ENCODE measurements around the gene MTIF2. TPM values are rescaled to one million over a fixed set of nuclear protein-coding genes. Genes with fewer than 3 reads are reported as not detected.

The MTIF2 gene
- total RNA-seq, 1 experiment from 2014 or later, result 43.9 TPM

GRCh38 chr2:55231546-55232083, 37.4 kb downstream of the MTIF2 start (continued):
- TF ChIP-seq HMGXB4 (CRISPR knock-in tag; IDR thresholded peaks at IDR 0.05) (no peak), GTF2I (CRISPR knock-in tag; conservative IDR thresholded peaks at IDR 0.05) (no peak), ESRRA (CRISPR knock-in tag; IDR thresholded peaks at IDR 0.05; ENCODE audit: borderline replicate concordance) (no peak), ZBTB21 (CRISPR knock-in tag; IDR thresholded peaks at IDR 0.05; ENCODE audit: borderline replicate concordance) (no peak), CREM (CRISPR knock-in tag; IDR thresholded peaks at IDR 0.05) (no peak), E2F5 (CRISPR knock-in tag; IDR thresholded peaks at IDR 0.05) (no peak)

GRCh38 chr2:55230551-55230950, 38.5 kb downstream of the MTIF2 start:
- ATAC-seq (no peak), DNase-seq (ENCODE audit: low spot score) (no peak)
- POLR2A ChIA-PET, result interaction anchor here (0.7 kb wide), 1 partner anchor 361 kb away, joined by 8 read pairs; no protein-coding TSS in a partner anchor
- no peak for TF ChIP-seq NR1H2 (CRISPR knock-in tag; IDR thresholded peaks at IDR 0.05)
- TF ChIP-seq HMGA2 (CRISPR knock-in tag; IDR thresholded peaks at IDR 0.05), result no peak
- no peak for TF ChIP-seq MAX (CRISPR knock-in tag; IDR thresholded peaks at IDR 0.05)
- TF ChIP-seq TP53 (CRISPR knock-in tag; IDR thresholded peaks at IDR 0.05), result no peak
- no peak for TF ChIP-seq E2F5 (CRISPR knock-in tag; IDR thresholded peaks at IDR 0.05)
- H3K36me3 Mint-ChIP-seq, result peaks cover 33% of the 10 kb centered on the region
- peaks cover 28% of the 10 kb centered on the region for H3K4me1 Mint-ChIP-seq
- H3K9me3 Mint-ChIP-seq, result no peaks in the 10 kb centered on the region
- CTCF ChIA-PET, result interaction anchor here (0.6 to 0.7 kb wide), 2 partner anchors 8 to 205 kb away, joined by 4 to 5 read pairs; no protein-coding TSS in a partner anchor
- H3K4me3 Mint-ChIP-seq, result peak overlapping the region; percentile 100
- no peaks in the 10 kb centered on the region for H3K27me3 Mint-ChIP-seq (ENCODE audit: low read depth)
- peak overlapping the region; percentile 29; the same call in 1 of the 2 replicates for H3K27ac Mint-ChIP-seq

- peaks cover 26% of the 10 kb centered on the region for H3K4me1 Mint-ChIP-seq
- TF ChIP-seq FOXK1 (CRISPR knock-in tag; IDR thresholded peaks at IDR 0.05) (no peak), E2F4 (CRISPR knock-in tag; IDR thresholded peaks at IDR 0.05; ENCODE audit: borderline replicate concordance, low read depth) (no peak), CREM (CRISPR knock-in tag; IDR thresholded peaks at IDR 0.05) (no peak), E2F1 (CRISPR knock-in tag; IDR thresholded peaks at IDR 0.05) (no peak), ESRRA (CRISPR knock-in tag; IDR thresholded peaks at IDR 0.05; ENCODE audit: borderline replicate concordance) (no peak), E2F5 (CRISPR knock-in tag; IDR thresholded peaks at IDR 0.05) (no peak), ZNF232 (CRISPR knock-in tag; IDR thresholded peaks at IDR 0.05) (no peak)
- ATAC-seq (no peak), DNase-seq (ENCODE audit: low spot score) (no peak)
- peak overlapping the region; percentile 52; the same call in 1 of the 2 replicates for H3K27ac Mint-ChIP-seq
- ChIA-PET POLR2A (interaction anchor here (0.6 kb wide), 1 partner anchor 27 kb away, joined by 3 read pairs; no protein-coding TSS in a partner anchor), CTCF (no interaction called here)
- no peaks in the 10 kb centered on the region for H3K9me3 Mint-ChIP-seq
- peaks cover 20% of the 10 kb centered on the region for H3K36me3 Mint-ChIP-seq
- H3K27me3 Mint-ChIP-seq (ENCODE audit: low read depth), result no peaks in the 10 kb centered on the region
- H3K4me3 Mint-ChIP-seq, result no peak overlapping the region
These were observed 39.8 kb downstream of the MTIF2 start for GRCh38 chr2:55229221-55229620.

All from WTC11 (cell line).